Measurements from ENCODE around the gene NPAS3. TPM values are rescaled to one million over a fixed set of nuclear protein-coding genes. Genes with fewer than 3 reads are reported as not detected.

The NPAS3 gene
- total RNA-seq, 1 experiment from 2014 or later: not detected

GRCh38 chr14:33433396-33433795 lies 494.7 kb downstream of the NPAS3 start:
- no peak overlapping the region for H3K27ac ChIP-seq
- ChIA-PET CTCF (no interaction called here), POLR2A (ENCODE audit: unreplicated experiment) (no interaction called here)
- DNase-seq: no peak
- H3K36me3 ChIP-seq (ENCODE audit: low read depth): no peaks in the 10 kb centered on the region
- H3K9me2 ChIP-seq (ENCODE audit: insufficient read depth): no peaks in the 10 kb centered on the region
- no TSS peak for BruUV-seq (replicated peaks)
- no peaks in the 10 kb centered on the region for H3K27me3 ChIP-seq (ENCODE audit: insufficient read depth, low read depth)
- no peak overlapping the region for H3K4me3 ChIP-seq
- no peak overlapping the region for H2AFZ ChIP-seq
- intact Hi-C loops (cut with micrococcal nuclease; ENCODE audit: unreplicated experiment): loop anchor here (10.0 kb wide), 2 partner anchors 249 to 839 kb away; no protein-coding TSS in a partner anchor
- no peaks in the 10 kb centered on the region for H3K9me3 ChIP-seq (ENCODE audit: insufficient read depth, low read depth)
- H3F3A ChIP-seq (ENCODE audit: insufficient read depth, low read depth): no peaks in the 10 kb centered on the region
- no peak for TF ChIP-seq CTCF (conservative IDR thresholded peaks at IDR 0.05)
- TF ChIP-seq EZH2 (IDR thresholded peaks at IDR 0.05; ENCODE audit: low read depth): no peak
- no peaks in the 10 kb centered on the region for H4K20me1 ChIP-seq (ENCODE audit: insufficient read depth)
- H3K4me1 ChIP-seq (replicated peaks; ENCODE audit: insufficient read depth): no peaks in the 10 kb centered on the region
- no peaks in the 10 kb centered on the region for H3K79me2 ChIP-seq (ENCODE audit: low read depth)
- H3K4me2 ChIP-seq: no peak overlapping the region

GRCh38 chr14:33435911-33436689 lies 497.4 kb downstream of the NPAS3 start:
- intact Hi-C loops (cut with micrococcal nuclease; ENCODE audit: unreplicated experiment): loop anchor here (10.0 kb wide), 2 partner anchors 251 to 841 kb away; no protein-coding TSS in a partner anchor
- ChIA-PET CTCF (no interaction called here), POLR2A (ENCODE audit: unreplicated experiment) (no interaction called here)
- Histone ChIP-seq H3K4me1 (replicated peaks; ENCODE audit: insufficient read depth) (no peaks in the 10 kb centered on the region), H4K20me1 (ENCODE audit: insufficient read depth) (no peaks in the 10 kb centered on the region), H2AFZ (no peak overlapping the region), H3F3A (ENCODE audit: insufficient read depth, low read depth) (no peaks in the 10 kb centered on the region), H3K27ac (no peak overlapping the region), H3K79me2 (ENCODE audit: low read depth) (no peaks in the 10 kb centered on the region), H3K4me2 (no peak overlapping the region), H3K27me3 (ENCODE audit: insufficient read depth, low read depth) (no peaks in the 10 kb centered on the region), H3K36me3 (ENCODE audit: low read depth) (no peaks in the 10 kb centered on the region), H3K9me2 (ENCODE audit: insufficient read depth) (no peaks in the 10 kb centered on the region), H3K4me3 (no peak overlapping the region), H3K9me3 (ENCODE audit: insufficient read depth, low read depth) (no peaks in the 10 kb centered on the region)
- DNase-seq: no peak
- BruUV-seq (replicated peaks): no TSS peak
- TF ChIP-seq EZH2 (IDR thresholded peaks at IDR 0.05; ENCODE audit: low read depth) (no peak), CTCF (conservative IDR thresholded peaks at IDR 0.05) (no peak)

- TF ChIP-seq EZH2 (IDR thresholded peaks at IDR 0.05; ENCODE audit: low read depth): no peak
- TF ChIP-seq CTCF (conservative IDR thresholded peaks at IDR 0.05): no peak
These were observed 503.0 kb downstream of the NPAS3 start for GRCh38 chr14:33441633-33442032.

More at GRCh38 chr14:33441633-33442032, 503.0 kb downstream of the NPAS3 start:
- Histone ChIP-seq H3K36me3 (ENCODE audit: low read depth) (no peaks in the 10 kb centered on the region), H3K4me1 (replicated peaks; ENCODE audit: insufficient read depth) (no peaks in the 10 kb centered on the region), H3K79me2 (ENCODE audit: low read depth) (no peaks in the 10 kb centered on the region), H3K4me3 (no peak overlapping the region), H3K27ac (no peak overlapping the region), H4K20me1 (ENCODE audit: insufficient read depth) (no peaks in the 10 kb centered on the region), H3K27me3 (ENCODE audit: insufficient read depth, low read depth) (no peaks in the 10 kb centered on the region), H3K4me2 (no peak overlapping the region), H3K9me3 (ENCODE audit: insufficient read depth, low read depth) (no peaks in the 10 kb centered on the region), H3F3A (ENCODE audit: insufficient read depth, low read depth) (no peaks in the 10 kb centered on the region), H2AFZ (no peak overlapping the region), H3K9me2 (ENCODE audit: insufficient read depth) (no peaks in the 10 kb centered on the region)
- DNase-seq: no peak
- ChIA-PET POLR2A (ENCODE audit: unreplicated experiment) (no interaction called here), CTCF (no interaction called here)
- intact Hi-C loops (cut with micrococcal nuclease; ENCODE audit: unreplicated experiment): no loop called here
- BruUV-seq (replicated peaks): no TSS peak
